Measurements from ENCODE around the gene B3GNT8. TPM values are rescaled to one million over a fixed set of nuclear protein-coding genes. Genes with fewer than 3 reads are reported as not detected.

B3GNT8 gene
- total and polyA plus RNA-seq, 2 of the 8 experiments (the other 6 are each of a cell fraction or from before 2014, with no cell fraction given), result 0.67 to 0.86 TPM

DNA sequence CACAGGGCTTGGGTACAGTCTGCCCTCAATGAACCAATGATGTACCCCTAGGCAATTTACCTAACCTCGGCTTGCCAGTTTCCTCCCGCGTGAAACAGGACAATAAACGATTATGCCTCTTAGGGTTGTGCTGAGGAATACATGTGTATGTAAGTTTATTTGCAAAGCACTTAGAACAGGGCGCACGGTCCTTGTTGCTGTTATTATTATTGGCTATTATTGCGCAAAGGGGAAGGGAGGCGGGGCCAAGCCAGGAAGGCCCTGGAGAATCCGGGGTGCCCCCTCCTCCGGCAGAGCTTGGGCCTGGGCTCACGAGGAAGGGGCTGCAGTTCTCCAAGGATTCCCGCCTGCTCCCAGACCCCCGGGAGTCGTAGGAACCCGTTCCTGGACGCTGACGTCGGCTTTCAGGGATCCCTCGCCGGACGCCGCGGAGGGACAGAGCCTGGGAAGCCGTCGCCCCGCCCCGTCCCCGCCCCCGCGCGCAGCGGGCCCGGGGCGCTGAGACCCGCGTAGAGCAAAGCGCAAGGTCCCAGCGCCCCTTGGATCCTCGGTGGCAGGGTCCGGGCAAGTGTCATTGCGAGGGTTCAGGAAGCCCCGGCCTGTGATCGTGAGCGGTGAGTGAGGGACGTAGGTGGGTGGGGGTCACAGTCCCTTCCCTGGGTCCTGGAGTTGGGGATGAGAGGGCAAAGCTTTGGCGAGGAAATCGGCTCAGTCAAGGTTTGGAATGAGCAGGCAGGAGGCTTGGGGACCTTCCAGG, 50.8 kb downstream of the B3GNT8 start, which contains the start of gene TMEM91:
TMEM91 (plus strand) TSS at position 293 of the 757 bp plus-strand sequence. CDS start 1,777 bp downstream, outside the sequence.
- WGBS, 2 experiments (ENCODE audit: extremely low coverage in 1 of 2, insufficient coverage in 1 of 2, insufficient read length in 1 of 2, insufficient replicate concordance in 2 of 2, low coverage in 1 of 2, low lambda C conversion rate in 2 of 2, missing lambda C conversion rate in 1 of 2), result 3% methylated on average over 28 of the region's 47 CpGs; no CpG with 5 or more reads in 1 of the 2 experiments
- H3K18ac ChIP-seq (ENCODE audit: extremely low read depth, low read length), result peak within 1 kb of the TSS; percentile 90
- TF ChIP-seq TEAD4 (IDR thresholded peaks at IDR 0.05; ENCODE audit: low read depth, low read length), result no peak
- TF ChIP-seq SP4 (IDR thresholded peaks at IDR 0.05; ENCODE audit: low read length), result no peak
- peak; percentile 60 for TF ChIP-seq KDM4A (IDR thresholded peaks at IDR 0.05; ENCODE audit: low read depth, low read length, severe bottlenecking)
- TF ChIP-seq SIN3A (conservative IDR thresholded peaks at IDR 0.05 in 1 of 2, IDR thresholded peaks at IDR 0.05 in 1 of 2; ENCODE audit: low read depth in 1 of 2, low read length in 2 of 2), result peak in 1 of 2 experiments; percentile 59; a peak in 1 of 4 replicates
- TF ChIP-seq GABPA (IDR thresholded peaks at IDR 0.05; ENCODE audit: borderline replicate concordance, insufficient read depth, low read length), result no peak
- no peak for TF ChIP-seq BACH1 (IDR thresholded peaks at IDR 0.05; ENCODE audit: low read length)
- TF ChIP-seq EZH2 (IDR thresholded peaks at IDR 0.05; ENCODE audit: low read depth, low read length, severe bottlenecking), result no peak
- TF ChIP-seq CHD2 (IDR thresholded peaks at IDR 0.05; ENCODE audit: low read length), result no peak
- TF ChIP-seq CEBPB (IDR thresholded peaks at IDR 0.05; ENCODE audit: low read depth, low read length), result peak; percentile 94
- TF ChIP-seq FOSL1 (IDR thresholded peaks at IDR 0.05; ENCODE audit: insufficient read depth, low read depth, low read length), result peak; percentile 21; the same call in 1 of the 2 replicates
- no peak for TF ChIP-seq ZNF274 (IDR thresholded peaks at IDR 0.05; ENCODE audit: borderline replicate concordance, extremely low read depth, low read length)
- TF ChIP-seq CREB1 (IDR thresholded peaks at IDR 0.05), result peak; percentile 61

More for the DNA sequence above, 50.8 kb downstream of the B3GNT8 start, which contains the start of gene TMEM91:
- H3K9ac ChIP-seq (replicated peaks in 1 of 4; ENCODE audit: extremely low read depth in 1 of 4, low read depth in 3 of 4, low read length in 3 of 4), result peak within 1 kb of the TSS in 3 of 4 experiments; percentile 38 to 72 (median 44); a peak in 5 of 7 replicates
- no peaks in the 10 kb centered on the region for H3K36me3 ChIP-seq (ENCODE audit: control insufficient read depth in 2 of 4, insufficient read depth in 4 of 4, low read length in 3 of 4)
- H2BK15ac ChIP-seq (ENCODE audit: low read length), result peak within 1 kb of the TSS; percentile 88
- CTCF ChIA-PET (ENCODE audit: partially characterized antibody), result interaction anchor here (0.6 to 1.8 kb wide), 6 partner anchors 11 to 187 kb away, joined by 3 to 5 read pairs (median 3); partner anchors contain the start of gene B9D2
- H3K27ac ChIP-seq (ENCODE audit: low read depth, low read length), result no peak within 1 kb of the TSS
- peak within 1 kb of the TSS; percentile 91; the same call in 1 of the 2 replicates for H2AFZ ChIP-seq (ENCODE audit: low read length)
- H3K9me3 ChIP-seq (ENCODE audit: insufficient read depth in 2 of 2, low read depth in 1 of 2, low read length in 1 of 2), result no peaks in the 10 kb centered on the region
- H4K5ac ChIP-seq (ENCODE audit: insufficient read length, low read depth, low read length), result no peak within 1 kb of the TSS
- peaks cover 0 to 9% (median 2%) of the 10 kb centered on the region in 4 experiments; a peak in 4 of 7 replicates for H3K27me3 ChIP-seq (replicated peaks in 1 of 4; ENCODE audit: control insufficient read depth in 3 of 4, extremely low read depth in 1 of 4, insufficient read depth in 3 of 4, low read length in 3 of 4)
- H3K4me3 ChIP-seq (ENCODE audit: extremely low read depth in 1 of 4, insufficient read depth in 2 of 4, low read depth in 3 of 4, low read length in 4 of 4), result peak within 1 kb of the TSS; percentile 61 to 82 (median 71)
- H4K8ac ChIP-seq (ENCODE audit: extremely low read depth, insufficient read depth, low read length), result no peak within 1 kb of the TSS; the same call in 1 of the 2 replicates
- POLR2A ChIA-PET (ENCODE audit: partially characterized antibody), result interaction anchor here (0.6 to 3.8 kb wide), 10 partner anchors 9 to 63 kb away, joined by 3 to 10 read pairs (median 3); partner anchors contain the start of gene DMAC2
- no peaks in the 10 kb centered on the region for H3K79me2 ChIP-seq (ENCODE audit: control insufficient read depth in 1 of 2, insufficient read depth in 2 of 2, low read length in 2 of 2)
- H3K4me1 ChIP-seq (replicated peaks in 1 of 4; ENCODE audit: control insufficient read depth in 3 of 4, insufficient read depth in 4 of 4, low read length in 3 of 4), result peaks cover 0 to 5% (median 4%) of the 10 kb centered on the region in 4 experiments; a peak in 5 of 7 replicates
- 0 out of 2 replicates have a peak within 1 kb of the TSS, but pooled peaks have one; percentile 35 for H2BK5ac ChIP-seq (ENCODE audit: low read depth, low read length)
- no peaks in the 10 kb centered on the region for H3K79me1 ChIP-seq (ENCODE audit: low read depth, low read length)
- DNase-seq (ENCODE audit: low read depth in 1 of 2, low spot score in 2 of 2) (peak in 1 of 2 experiments; percentile 85), FAIRE-seq (no peak)
- peaks cover 12% of the 10 kb centered on the region for H3K23me2 ChIP-seq (ENCODE audit: low read depth, low read length)
- no peak within 1 kb of the TSS for H2BK20ac ChIP-seq (ENCODE audit: low read length)
- H4K20me1 ChIP-seq (replicated peaks in 1 of 2; ENCODE audit: control insufficient read depth in 1 of 2, insufficient read depth in 2 of 2, low read length in 2 of 2), result no peaks in the 10 kb centered on the region
- H3K14ac ChIP-seq (ENCODE audit: insufficient read length), result no peak within 1 kb of the TSS
- no peak within 1 kb of the TSS for H3K56ac ChIP-seq (replicated peaks; ENCODE audit: insufficient read length, low read depth, low read length)
- no peak within 1 kb of the TSS for H2BK120ac ChIP-seq (replicated peaks; ENCODE audit: low read depth, low read length)
- H3K23ac ChIP-seq (ENCODE audit: insufficient read length), result no peak within 1 kb of the TSS
- H2BK12ac ChIP-seq (ENCODE audit: low read depth, low read length), result peak within 1 kb of the TSS; percentile 80; the same call in 1 of the 2 replicates
- peak within 1 kb of the TSS; percentile 96 for H3K4me2 ChIP-seq (ENCODE audit: insufficient read depth in 1 of 2, low read depth in 2 of 2, low read length in 2 of 2)
- peak within 1 kb of the TSS; percentile 53 for H2AK5ac ChIP-seq (ENCODE audit: low read depth, low read length)
- no peak within 1 kb of the TSS for H3K4ac ChIP-seq (replicated peaks; ENCODE audit: insufficient read length, low read depth, low read length)
- H4K91ac ChIP-seq (replicated peaks; ENCODE audit: insufficient read length, low read length), result no peak within 1 kb of the TSS

All from H1 (cell line).